Stimulated activated CD4-positive, alpha-beta T cell treated with anti-CD3 and anti-CD28 coated beads, TNF-alpha, amount 100 ng/mL, for 24 hours (primary cell): Measurements from ENCODE around the gene TMEM208.

Experiments used
- DNase-seq, 3 experiments: peaks; one replicate each; pipeline ENCODE4 v3.0.0-alpha.2; 2020; ENCODE audit warnings: low read depth in 3 of 3

The TMEM208 gene

GRCh38 chr16:67209565-67209964 is 17.4 kb upstream of the TMEM208 start:
- DNase-seq: no peak

- no peak for DNase-seq
These were observed 16.6 kb upstream of the TMEM208 start for GRCh38 chr16:67210069-67210937.

- no peak for DNase-seq
These were observed 15.3 kb upstream of the TMEM208 start for GRCh38 chr16:67211674-67212073.

- no peak for DNase-seq
These were observed 14.2 kb upstream of the TMEM208 start for GRCh38 chr16:67212766-67213165.

- DNase-seq: no peak
These were observed 13.5 kb upstream of the TMEM208 start for GRCh38 chr16:67213197-67214019.

GRCh38 chr16:67215706-67216105 is 11.2 kb upstream of the TMEM208 start:
- no peak for DNase-seq

- DNase-seq: no peak
These were observed 10.1 kb upstream of the TMEM208 start for GRCh38 chr16:67216612-67217490.

- no peak for DNase-seq
These were observed 2.9 kb upstream of the TMEM208 start for GRCh38 chr16:67223992-67224391.

GRCh38 chr16:67226295-67226803 is 581 bp upstream of the TMEM208 start:
- no peak for DNase-seq

- no peak for DNase-seq
These were observed 614 bp downstream of the TMEM208 start for GRCh38 chr16:67227567-67227921.

GRCh38 chr16:67228034-67228785 is 1.3 kb downstream of the TMEM208 start:
- DNase-seq: no peak

GRCh38 chr16:67228905-67229304 is 2.0 kb downstream of the TMEM208 start:
- no peak for DNase-seq

GRCh38 chr16:67229906-67230808 is 3.2 kb downstream of the TMEM208 start:
- no peak for DNase-seq

GRCh38 chr16:67230809-67231660 is 4.1 kb downstream of the TMEM208 start:
- DNase-seq: no peak

- DNase-seq: no peak
These were observed 6.7 kb downstream of the TMEM208 start for GRCh38 chr16:67233596-67233995.

GRCh38 chr16:67234180-67234597 is 7.3 kb downstream of the TMEM208 start:
- no peak for DNase-seq

- DNase-seq: no peak
These were observed 9.1 kb downstream of the TMEM208 start for GRCh38 chr16:67235816-67236562.
